NT2/D1 (cell line): ENCODE data around the gene CAMK2A.

Experiments used
- SUZ12 ChIP-seq: IDR thresholded peaks from 2 replicates; pipeline ENCODE4 v1.6.1; 2011; ENCODE audit not compliant: insufficient read length, insufficient read depth; ENCODE audit errors: extremely low read depth
- YY1 ChIP-seq: IDR thresholded peaks from 2 replicates; pipeline ENCODE4 v1.6.1; 2011; ENCODE audit not compliant: insufficient read length, insufficient read depth
- ZNF274 ChIP-seq: IDR thresholded peaks from 2 replicates; pipeline ENCODE4 v1.6.1; 2011; ENCODE audit warnings: mild to moderate bottlenecking, low read depth, low read length

GRCh38 chr5:150227606-150228273 is 61.8 kb downstream of the CAMK2A start:
- TF ChIP-seq ZNF274 (no peak), YY1 (no peak), SUZ12 (no peak)
